Peyer's patch (tissue), 4 donors: ENCODE results near the gene CLDN11.

Source experiments
- CTCF ChIP-seq, 6 experiments: fragments of 450-650 bp in 4 of 6; fragments of 200-600 bp in 2 of 6; sonication (generic) in 1 of 6; IDR thresholded peaks; one replicate each; pipeline ENCODE4 v1.5.1; 2017 to 2019; ENCODE audit warnings: antibody characterized with exemption in 6 of 6, mild to moderate bottlenecking in 3 of 6, moderate library complexity in 1 of 6
- POLR2A ChIP-seq, 2 donors: fragments of 450-650 bp; IDR thresholded peaks; one replicate each; pipeline ENCODE4 v1.5.1; 2017; ENCODE audit warnings: antibody characterized with exemption in 2 of 2, mild to moderate bottlenecking in 2 of 2, moderate library complexity in 2 of 2

GRCh38 chr3:170437696-170438407 is 19.2 kb downstream of the CLDN11 start:
- TF ChIP-seq CTCF (IDR thresholded peaks at IDR 0.05), result no peak
- TF ChIP-seq POLR2A (IDR thresholded peaks at IDR 0.05), result no peak
